HL-60 (cell line): ENCODE results near the gene ZCWPW2.

Experiments
- CTCF ChIP-seq: IDR thresholded peaks from one replicate; pipeline ENCODE4 v1.5.1; 2011; ENCODE audit warnings: low read length, control low read depth, inconsistent platforms; ENCODE audit not compliant: insufficient read depth
- POLR2AphosphoS5 ChIP-seq: IDR thresholded peaks from 2 replicates; pipeline ENCODE4 v1.6.1; 2012; ENCODE audit warnings: low read depth

GRCh38 chr3:28347374-28348264, 902 bp upstream of the ZCWPW2 start:
- TF ChIP-seq CTCF (no peak), POLR2AphosphoS5 (no peak; the same call in 1 of the 2 replicates)
